Astrocyte of the cerebellum (primary cell): ENCODE data around the gene ZC3H6.
"Not testable (repeated sequence)": the region's sequence is repeated elsewhere in the genome, so short reads cannot be mapped to it uniquely, and the experiment has no call there.

Source experiments
- DNase-seq: peaks from one replicate; pipeline ENCODE4 v3.0.0-alpha.2; 2011; ENCODE audit warnings: low read depth
- H3K4me3 ChIP-seq: 2 replicates; pipeline ENCODE4 v1.5.1; 2011; ENCODE audit warnings: mild to moderate bottlenecking, low read depth, low read length, moderate library complexity
- in situ Hi-C: cut with HindIII; loops from 2 replicates; pipeline ENCODE4 v1.10.0; 2017; ENCODE audit warnings: low sequenced_read_pairs
- TF ChIP-seq, protein P1 (sequence below): IDR thresholded peaks from 2 replicates; pipeline ENCODE4 v1.5.1; 2012; ENCODE audit warnings: low read length, low read depth, moderate library complexity, mild to moderate bottlenecking; ENCODE audit errors: missing control alignments

Gene ZC3H6

DNA sequence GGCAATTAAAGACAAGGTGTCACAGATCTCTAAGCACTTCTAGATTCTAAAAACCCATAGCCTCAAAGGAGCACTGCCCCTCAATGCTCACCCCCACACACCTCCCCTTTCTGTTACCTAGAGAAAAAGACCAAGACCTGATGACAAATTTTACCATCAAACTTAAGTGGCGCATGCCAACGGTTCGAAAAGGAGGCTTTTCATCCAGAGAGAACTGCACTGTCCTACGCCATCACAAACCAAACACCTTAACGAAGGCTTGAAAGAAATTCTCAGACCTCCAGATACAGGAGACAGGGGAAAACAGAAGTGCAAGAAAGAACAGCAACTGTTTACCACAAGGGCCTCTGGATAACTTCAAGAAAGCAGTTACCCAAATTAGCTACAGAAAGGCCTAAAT lies 2.0 kb upstream of the ZC3H6 start:
- in situ Hi-C loops: no loop called here
- TF ChIP-seq, protein P1, sequence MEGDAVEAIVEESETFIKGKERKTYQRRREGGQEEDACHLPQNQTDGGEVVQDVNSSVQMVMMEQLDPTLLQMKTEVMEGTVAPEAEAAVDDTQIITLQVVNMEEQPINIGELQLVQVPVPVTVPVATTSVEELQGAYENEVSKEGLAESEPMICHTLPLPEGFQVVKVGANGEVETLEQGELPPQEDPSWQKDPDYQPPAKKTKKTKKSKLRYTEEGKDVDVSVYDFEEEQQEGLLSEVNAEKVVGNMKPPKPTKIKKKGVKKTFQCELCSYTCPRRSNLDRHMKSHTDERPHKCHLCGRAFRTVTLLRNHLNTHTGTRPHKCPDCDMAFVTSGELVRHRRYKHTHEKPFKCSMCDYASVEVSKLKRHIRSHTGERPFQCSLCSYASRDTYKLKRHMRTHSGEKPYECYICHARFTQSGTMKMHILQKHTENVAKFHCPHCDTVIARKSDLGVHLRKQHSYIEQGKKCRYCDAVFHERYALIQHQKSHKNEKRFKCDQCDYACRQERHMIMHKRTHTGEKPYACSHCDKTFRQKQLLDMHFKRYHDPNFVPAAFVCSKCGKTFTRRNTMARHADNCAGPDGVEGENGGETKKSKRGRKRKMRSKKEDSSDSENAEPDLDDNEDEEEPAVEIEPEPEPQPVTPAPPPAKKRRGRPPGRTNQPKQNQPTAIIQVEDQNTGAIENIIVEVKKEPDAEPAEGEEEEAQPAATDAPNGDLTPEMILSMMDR: no peak
- no peak for DNase-seq
- H3K4me3 ChIP-seq: no peak overlapping the region

DNA sequence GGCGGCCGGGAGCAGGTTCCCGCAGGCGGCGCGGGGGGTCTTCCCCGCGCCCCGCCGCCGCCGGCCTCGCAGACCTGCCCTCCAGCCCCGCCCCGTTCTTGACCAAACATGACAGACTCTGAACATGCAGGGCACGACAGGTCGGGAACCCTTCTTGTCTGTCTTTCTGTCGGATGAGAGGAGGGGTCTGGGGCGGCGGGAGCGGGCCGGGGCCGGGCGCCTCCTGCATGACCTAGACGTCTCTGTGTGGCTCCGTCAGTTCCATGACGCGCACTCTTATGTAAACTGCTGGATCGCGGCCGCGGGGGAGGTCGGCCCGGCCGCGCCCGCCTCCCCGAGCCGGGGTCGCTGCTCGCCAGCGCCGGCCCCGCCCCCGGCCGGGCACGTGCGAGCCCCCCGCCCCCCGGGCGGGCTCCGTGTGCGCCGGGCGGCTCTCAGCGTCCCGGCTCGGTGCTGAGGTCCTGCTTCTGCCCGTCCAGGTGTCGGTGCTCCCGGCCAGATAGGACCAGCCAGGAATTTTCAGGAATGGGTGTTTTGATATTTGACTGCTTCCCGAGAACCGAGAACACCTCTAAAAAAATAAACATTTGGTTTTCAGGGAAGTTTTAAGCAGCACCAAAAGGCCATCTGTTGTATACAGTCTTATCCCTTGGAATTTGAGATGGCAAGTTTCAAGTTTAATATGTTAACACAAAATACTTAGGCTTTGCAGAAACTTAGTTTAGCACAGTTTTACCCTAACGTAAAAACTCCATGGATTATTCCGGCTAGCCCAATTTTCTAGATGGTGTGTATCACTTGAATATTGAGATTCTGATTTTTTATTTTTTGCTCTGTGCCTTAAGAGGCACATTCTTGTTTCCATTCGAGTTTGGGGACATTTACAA lies 733 bp downstream of the ZC3H6 start:
- TF ChIP-seq, protein P1: no peak
- DNase-seq: peak; percentile 74
- H3K4me3 ChIP-seq: peak overlapping the region; percentile 91
- in situ Hi-C loops: no loop called here

DNA sequence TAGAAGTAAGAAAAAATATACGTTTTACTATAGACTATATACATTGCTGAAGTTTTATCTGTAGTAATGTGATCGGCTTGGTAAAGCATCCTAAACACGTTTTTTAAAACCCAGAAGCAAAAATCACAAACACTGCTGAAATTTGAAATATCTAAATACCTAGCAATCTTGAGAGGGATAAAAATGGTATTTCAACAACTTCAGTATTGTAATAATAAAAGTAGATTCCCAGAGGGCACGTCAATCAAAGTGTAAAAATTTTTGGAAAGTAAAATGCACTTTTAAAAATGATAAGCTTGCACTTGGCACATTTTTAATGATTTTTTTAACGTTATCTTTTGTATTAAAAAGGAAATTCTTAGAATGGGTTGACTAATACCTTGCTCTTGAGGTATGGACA lies 1.6 kb downstream of the ZC3H6 start:
- no peak overlapping the region for H3K4me3 ChIP-seq
- in situ Hi-C loops: no loop called here
- TF ChIP-seq, protein P1: no peak
- DNase-seq: no peak

DNA sequence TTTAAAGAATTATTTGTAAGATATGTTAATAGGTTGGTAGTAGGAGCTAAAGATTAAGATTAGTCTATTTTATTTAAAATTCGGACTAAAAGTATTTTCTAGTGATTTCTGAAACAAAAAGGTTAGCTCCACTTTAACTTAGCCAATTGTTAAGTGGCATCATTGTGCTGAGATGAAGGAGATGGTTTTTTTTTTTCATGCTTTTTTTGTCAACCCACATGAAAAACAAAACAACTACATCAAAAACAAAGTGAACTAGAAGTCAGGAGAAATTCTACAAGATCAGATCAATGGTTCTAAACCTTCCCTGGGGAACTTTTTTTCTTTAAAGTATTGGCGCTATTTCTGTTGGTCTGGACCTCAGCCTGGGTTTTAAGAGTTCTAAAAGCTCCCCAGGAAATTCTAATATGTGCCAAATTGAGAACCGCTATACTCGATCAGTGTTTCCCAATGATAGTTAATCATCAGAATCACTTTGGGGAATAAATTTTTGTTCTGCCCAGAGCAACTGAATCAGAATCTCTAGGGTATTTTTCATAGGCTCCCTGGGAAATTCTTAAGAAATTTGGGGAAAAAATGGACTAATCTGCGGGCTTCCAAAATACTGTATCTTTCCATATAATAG lies 2.3 kb downstream of the ZC3H6 start:
- DNase-seq: no peak
- no peak overlapping the region for H3K4me3 ChIP-seq
- in situ Hi-C loops: no loop called here

DNA sequence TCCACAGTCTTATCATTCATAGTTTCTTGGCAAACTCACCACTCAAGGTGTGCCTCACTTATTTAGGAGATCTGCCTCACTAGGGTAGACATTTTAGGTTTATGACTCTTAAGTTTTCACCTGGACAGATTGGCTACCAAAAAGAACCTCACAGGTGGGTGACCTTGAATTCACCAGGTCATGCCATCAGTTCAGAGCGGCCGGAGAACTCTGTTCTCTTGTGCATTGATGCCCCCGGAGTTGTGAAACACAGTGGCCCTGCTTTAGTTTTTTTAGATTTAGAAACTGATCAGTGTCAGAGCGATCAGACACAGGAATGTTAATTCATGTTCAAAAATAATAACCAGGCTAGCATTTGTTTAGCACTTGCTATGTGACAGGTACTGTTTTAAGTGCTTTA lies 6.7 kb downstream of the ZC3H6 start:
- in situ Hi-C loops, H3K4me3 ChIP-seq, DNase-seq: not testable (repeated sequence)

More for the DNA sequence above, 2.3 kb downstream of the ZC3H6 start:
- TF ChIP-seq, protein P1: no peak

DNA sequence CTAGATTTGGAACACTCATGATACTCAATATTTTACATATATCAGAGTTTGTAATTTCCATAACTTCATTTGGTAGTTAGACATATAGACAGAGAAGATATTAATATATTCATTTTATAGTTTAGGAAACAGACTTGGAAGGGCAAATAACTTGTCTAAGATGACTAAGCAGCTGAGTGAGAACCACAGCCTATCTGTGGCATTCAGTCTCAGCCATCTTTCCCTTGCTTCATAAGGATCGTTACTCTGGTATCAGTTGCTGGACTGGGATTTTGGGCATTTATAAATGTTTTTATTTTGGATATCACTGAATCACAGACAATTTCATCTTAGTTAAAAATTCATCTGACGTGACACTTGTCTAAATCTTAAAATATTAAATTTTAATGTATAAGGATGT lies 8.1 kb downstream of the ZC3H6 start:
- H3K4me3 ChIP-seq, DNase-seq, in situ Hi-C loops: not testable (repeated sequence)

DNA sequence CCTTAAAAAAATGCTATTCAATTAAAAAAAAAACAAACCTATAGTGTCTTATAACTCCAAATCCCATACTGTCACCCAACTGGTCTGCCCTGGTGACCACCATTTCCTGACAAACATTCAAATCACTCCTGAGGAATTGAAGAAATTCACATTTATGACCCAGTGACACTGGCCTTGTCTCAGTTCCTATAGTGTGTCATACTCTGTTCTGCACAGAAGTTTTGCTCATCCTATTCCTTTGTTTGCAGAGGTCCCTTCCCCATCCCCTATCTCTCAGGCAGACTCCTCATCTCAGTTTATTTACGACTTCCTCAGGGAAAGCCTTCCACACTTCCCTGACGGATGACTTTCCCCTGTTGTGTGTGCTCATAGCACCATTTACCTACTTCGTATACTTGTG lies 14.7 kb downstream of the ZC3H6 start:
- in situ Hi-C loops: no loop called here
- TF ChIP-seq, protein P1: no peak
- no peak for DNase-seq

More for the DNA sequence above, 14.7 kb downstream of the ZC3H6 start:
- H3K4me3 ChIP-seq: no peak overlapping the region
